ENCODE data around the gene AQP1.

Gene AQP1

DNA sequence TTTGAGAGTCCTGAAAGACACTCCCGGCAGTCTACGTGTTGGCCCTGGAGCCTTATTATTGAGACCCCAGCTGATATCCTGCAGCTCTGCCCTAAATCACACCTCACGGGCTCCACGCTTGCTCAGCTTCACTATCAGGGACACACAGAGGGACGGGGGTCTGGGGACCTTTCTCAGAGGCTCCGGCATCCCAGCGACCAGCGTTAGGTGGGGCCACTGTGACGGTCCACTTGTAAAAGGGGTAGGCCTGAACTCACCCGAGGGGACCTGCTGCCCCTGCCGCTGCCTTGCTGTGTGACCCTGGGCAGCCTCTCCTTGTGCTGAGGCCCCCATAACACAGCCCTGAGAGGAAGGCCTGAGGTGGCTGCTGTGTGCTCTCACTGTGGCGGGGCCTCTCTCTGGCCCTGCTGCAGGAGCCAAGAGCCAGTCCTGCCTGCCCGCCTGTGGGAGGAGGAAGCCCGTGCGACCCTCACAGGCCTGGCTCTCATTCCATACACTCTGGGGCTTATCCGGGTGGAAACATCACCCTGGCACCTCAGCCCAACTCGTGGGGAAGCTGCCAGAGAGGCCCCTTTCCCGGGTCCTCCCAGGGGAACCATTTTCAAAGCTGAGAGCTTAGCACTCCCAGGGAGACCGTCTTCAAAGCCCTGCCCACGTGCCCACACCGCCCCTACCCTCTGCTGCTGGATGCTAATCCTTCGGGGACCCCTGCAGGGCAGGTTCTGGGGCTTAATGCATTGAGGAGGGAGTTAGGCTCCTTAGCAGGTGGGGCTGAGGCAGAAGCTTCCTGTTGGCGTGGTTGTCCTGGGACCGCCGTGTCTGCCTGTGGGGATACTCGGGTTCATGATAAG, 21.7 kb downstream of the AQP1 start:
- in situ Hi-C loops (cut with HindIII; ENCODE audit: low sequenced_read_pairs), result no loop called here

DNA sequence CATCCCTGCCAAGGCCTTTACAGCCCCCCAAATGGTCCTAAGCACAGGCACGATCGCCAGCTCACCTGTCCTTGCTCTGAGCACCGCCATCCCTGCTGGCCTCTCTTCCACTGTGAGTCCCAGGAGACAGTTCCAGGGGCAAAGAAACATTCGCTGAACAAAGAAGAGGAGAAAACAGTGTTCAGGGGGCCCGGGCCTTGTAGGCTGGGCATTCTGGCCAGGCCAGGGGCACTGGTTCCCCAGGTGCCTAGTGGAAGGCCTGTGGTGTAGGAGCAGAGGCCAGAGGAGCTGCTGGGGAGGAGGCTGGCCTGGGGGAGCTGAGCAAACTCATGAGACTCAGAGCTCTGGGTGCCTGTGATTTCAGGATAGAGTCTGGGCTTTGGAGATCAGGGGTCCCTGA, 22.6 kb downstream of the AQP1 start:
- in situ Hi-C loops (cut with HindIII; ENCODE audit: low sequenced_read_pairs), result no loop called here

DNA sequence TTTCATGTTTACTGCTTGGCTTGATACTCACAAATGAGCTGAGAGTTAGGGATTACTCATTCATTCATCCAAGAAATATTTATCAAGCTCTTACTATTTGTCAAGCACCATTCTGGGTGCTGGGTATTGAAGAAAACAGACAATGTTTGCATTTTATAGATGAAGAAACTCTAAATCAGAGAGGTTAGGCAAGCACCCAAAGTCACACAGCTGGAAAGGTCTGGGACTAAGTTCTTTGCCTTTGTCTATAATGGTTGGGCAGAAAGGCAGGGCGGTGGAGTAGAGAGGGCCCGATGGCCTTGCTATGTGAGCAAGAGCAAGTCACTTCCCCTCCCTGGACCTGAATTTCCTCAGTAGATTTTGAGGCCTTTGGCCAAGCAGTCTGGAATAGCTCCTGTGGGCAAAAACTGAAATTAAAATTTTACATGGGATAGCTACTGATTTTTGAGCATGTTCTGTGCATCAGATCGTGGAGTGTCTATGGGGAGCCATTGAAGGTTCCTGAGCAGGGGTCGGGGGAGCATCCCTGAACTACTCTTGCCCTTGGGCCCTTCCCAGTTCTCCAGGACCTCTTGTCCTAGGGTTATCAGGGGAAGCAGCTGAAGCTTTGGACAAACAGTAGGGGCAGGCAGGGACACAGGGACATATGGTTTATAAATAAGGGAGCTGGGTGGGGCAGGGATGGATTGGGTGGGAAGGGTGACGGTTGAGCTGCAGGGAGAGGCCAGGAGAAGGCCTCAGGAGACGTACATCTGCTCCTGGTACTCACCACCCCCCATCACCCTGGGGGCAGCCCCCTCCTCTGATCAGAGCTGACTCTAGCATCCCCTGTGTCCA, 23.3 kb downstream of the AQP1 start:
- in situ Hi-C loops (cut with HindIII; ENCODE audit: low sequenced_read_pairs), result no loop called here

DNA sequence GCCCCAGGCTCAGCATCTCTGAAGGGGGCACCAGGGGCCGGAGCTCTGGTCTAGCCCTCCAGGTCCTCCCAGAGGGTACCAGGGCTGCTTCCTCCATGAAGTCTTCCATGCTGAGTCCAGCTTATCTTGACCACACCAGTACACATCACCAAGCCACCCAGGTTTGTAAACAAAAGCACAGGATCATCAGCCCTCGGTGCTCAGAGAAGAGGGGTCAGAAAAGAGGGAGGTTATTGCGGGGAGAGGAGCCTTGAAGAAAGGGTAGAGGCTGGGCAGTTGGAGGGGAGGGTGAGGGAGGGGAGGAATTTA, 23.9 kb downstream of the AQP1 start:
- in situ Hi-C loops (cut with HindIII; ENCODE audit: low sequenced_read_pairs), result no loop called here

DNA sequence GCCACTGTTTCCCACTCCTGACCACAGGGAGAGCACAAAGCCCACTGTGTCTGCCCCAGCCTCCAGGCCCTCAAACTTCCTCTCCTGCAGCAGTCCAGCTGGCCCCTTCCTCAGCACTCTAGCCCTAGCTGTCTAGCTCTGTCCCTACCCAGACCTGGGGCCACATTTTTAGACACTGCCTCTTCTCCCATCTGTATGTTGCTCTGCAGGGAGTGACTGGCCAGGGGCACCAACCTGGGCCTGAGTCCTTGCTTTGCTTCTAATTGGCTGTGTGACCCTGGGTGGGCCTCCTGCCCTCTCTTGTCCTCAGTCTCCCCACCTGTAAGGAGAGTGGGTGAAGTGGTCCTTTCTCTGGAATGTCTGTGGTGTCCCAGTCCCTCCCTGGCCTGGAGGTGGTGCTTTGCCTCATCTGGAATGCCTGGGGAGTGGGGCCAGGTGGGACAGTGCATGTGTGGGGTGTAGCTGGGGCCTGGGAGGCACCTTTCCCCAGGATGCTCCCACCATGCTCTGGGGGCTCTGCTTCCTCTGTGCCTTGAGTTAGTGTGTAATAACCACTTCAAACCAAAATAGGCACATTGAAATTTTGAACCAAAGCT, 25.1 kb downstream of the AQP1 start:
- in situ Hi-C loops (cut with HindIII; ENCODE audit: low sequenced_read_pairs), result no loop called here

DNA sequence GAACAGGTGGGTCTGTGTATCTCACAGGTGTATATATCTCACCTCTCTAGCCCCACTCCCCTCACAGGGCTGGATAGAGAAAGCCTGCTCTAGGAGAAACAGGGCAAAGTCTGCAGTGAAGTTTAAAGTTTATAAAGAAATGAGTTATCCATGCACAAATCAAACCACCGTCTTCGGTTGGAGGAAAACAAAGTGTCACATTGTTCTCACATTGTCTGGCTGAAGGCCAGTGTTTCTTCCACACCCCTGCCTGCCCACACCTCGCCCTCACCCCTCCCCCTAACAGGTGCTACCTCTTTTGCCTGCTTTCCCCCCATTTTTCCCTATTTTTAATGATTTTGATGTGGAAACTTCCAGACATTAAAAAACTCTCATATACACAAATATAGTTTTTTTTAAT, 25.8 kb downstream of the AQP1 start:
- in situ Hi-C loops (cut with HindIII; ENCODE audit: low sequenced_read_pairs), result no loop called here

DNA sequence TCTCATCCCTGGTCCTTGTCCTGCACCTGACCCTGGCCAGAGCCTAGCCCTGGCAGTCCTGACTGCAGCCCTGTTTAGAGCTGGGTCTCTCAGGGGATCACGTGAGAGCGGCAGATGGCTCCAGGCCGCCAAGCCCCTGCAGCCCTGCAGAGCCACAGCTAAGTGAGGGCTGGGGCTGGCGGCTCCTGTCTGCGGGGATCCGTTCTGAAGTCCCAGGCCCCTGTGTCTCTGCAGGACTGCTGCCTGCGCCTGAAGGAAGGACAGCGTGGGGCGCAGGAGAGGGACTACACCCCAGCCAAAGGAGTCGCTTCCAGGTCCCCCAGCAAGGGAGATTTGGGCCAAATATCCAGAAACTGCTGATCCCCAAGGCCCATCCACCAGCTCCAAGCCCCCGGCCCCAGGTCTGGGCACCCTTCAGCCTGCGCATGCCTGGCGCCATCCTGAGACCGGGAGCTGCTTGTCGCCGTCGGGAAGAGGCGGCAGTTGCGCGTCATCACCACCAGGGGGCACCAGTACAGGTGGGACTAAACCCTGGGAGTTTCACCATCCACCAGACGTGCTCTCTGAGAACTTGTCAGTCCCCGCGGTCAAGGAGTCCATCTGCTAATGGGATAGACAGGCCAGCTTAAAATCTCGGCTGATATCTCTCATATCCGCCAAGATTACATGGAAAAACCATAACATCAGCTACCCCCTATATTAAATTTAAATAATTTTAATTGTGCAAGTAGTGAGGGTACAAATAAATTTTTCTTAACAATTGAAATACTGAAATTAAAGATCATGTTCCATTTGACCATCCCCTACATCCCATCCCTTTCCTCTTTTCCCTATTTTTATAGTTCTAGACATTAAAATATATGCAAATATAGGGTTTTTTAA, 27.0 kb downstream of the AQP1 start:
- in situ Hi-C loops (cut with HindIII; ENCODE audit: low sequenced_read_pairs), result no loop called here

DNA sequence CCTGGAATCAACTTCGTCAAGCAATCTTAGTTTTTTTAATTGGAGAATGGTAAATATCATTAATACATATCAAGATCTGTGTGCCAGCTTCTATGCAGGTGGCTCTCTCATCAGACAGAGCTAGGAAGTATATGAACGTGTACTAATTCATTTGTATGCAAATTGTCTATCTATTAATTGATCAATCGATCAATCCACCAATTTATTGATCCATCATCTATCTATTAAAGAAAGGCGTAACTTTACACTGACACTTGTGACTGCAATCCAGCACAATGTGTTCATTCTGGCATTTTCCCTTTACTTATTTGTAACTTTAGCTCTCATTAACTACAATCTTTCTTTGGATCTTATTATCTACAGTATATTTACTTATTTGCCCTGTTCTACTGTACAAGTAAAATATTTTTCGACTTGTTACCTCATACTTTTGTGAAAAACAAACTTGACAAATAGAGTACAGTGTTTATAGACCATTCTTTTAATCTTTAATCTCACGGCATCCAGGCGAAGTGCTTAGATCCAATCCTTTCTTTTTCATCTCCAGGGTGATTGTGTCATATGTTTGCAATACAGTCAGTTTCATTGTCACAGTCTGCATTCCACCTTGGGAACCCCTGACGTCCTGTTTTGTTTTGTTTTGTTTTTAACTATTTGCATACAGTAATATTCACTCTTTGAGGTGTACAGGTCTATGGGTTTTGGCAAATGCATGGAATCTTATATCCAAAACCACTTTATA, 30.1 kb downstream of the AQP1 start:
- in situ Hi-C loops (cut with HindIII; ENCODE audit: low sequenced_read_pairs), result no loop called here

DNA sequence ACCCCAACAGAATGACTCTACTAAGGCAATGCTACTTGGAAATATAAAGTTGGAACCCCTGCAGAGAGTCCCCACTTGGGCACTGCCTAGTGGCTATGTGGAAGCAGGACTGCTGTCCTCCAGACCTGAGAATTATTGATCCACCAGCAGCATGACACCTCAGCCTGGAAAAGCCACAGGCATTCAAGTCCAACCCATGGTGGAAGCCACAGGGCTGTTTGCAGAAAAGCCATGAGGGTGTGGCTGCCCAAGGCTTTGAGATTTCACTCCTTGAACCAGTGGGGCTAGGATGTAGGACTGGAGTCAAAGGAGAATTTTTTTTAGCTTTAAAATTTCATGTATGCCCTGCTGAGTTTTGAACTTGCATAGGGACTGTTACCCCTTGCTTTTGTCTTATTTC, 38.5 kb downstream of the AQP1 start:
- in situ Hi-C loops (cut with HindIII; ENCODE audit: low sequenced_read_pairs), result loop anchor here (25.0 kb wide), 1 partner anchor 162 kb away; no protein-coding TSS in a partner anchor

DNA sequence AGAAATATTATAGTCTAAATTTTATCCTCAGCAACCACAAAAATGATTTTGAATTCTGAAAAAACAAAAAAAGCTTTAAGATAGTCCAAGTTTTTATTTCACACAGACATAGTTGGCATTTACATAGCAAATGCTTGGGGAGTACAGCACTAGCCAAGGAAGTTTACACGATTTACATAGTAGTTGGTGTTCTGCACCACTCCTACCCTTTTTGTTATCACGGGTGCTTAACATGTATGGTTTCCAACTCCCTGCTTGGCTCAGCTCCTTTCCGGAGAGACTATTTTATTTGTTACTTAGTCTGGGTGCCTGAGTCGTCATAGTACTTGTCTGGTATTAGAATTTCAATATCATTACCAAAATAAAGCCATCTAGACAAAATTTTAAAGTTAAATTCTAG, 43.3 kb downstream of the AQP1 start:
- in situ Hi-C loops (cut with HindIII; ENCODE audit: low sequenced_read_pairs), result loop anchor here (25.0 kb wide), 1 partner anchor 157 kb away; no protein-coding TSS in a partner anchor

DNA sequence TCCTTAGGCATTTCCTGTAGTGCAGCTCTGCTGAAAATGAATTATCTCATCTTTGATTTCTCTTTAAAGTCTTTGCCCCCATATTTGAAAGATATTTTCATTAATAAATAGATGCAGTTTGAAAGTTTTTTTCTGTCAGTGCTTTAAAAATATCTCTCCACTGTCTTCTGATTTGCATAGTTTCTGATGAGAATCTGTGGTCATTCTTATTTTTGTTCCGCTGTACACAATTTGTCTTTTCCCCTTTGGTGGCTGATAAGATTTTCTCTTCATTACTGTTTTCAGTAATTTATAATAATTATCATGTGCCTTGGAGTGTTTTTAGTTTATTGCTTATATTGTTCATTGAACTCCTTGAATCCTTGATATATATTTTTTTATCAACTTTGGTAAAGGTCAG, 45.1 kb downstream of the AQP1 start:
- in situ Hi-C loops (cut with HindIII; ENCODE audit: low sequenced_read_pairs), result loop anchor here (25.0 kb wide), 1 partner anchor 156 kb away; no protein-coding TSS in a partner anchor

DNA sequence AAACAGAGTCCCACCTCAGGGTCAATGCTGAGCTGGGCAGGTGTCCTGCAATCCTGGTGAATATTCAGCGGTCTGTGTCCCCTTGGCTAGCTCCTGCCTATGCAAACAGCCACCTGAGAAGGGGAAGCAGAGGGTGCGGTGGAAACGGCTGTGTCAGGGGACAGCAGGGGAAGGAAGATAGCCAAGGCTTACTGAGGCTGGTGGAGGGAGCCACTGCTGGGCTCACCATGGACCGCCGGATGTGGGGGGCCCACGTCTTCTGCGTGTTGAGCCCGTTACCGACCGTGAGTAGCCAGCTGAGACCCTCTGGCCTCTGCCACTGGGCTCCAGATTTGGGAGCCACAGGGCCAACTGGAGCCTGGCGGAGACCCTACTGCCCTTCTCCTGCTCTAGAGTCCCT, 52.2 kb downstream of the AQP1 start, which contains the start of gene GHRHR:
GHRHR (plus strand) TSS at position 112 of the 400 bp plus-strand sequence; CDS start at position 228, 116 bp downstream.
- in situ Hi-C loops (cut with HindIII; ENCODE audit: low sequenced_read_pairs), result loop anchor here (25.0 kb wide), 1 partner anchor 148 kb away; no protein-coding TSS in a partner anchor

DNA sequence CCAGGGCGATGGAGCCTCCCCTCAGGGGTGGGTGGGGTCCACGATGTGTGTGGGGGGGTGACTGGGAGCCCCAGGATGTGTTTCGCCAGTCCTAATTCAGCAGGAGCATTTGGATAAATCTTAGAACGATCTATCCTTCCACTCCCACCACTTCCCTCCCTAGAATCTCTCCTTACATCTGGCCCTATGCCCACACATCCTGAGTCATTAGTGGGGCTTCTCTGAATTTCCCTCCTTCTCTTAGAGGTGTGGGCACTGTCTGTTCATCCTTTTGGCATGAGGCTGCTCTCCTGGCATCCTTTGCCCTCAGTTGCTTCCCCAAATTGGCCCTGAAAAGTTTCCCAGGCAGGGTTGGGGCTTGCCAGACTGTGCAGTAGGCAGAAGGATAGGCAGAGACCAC, 53.7 kb downstream of the AQP1 start:
- in situ Hi-C loops (cut with HindIII; ENCODE audit: low sequenced_read_pairs), result loop anchor here (25.0 kb wide), 1 partner anchor 147 kb away; no protein-coding TSS in a partner anchor

DNA sequence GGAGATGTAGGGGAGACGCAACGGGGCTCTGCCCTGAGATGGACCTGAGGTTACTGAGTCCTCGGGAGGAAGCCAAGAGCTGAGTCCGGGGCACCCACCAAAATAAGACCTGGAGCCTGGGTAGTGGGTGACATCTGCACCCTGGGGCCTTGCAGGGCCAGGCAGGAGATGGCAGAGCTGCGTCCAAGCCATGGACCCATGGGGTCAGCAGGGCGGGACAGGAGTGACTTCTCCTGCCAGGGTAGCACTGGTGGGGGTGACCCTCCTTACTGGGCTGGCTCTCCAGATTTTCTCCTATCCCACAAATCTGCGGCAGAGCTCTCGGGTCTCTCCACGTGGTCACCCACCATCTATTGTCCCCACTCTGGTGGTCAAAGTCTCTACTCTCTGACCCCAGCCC, 54.2 kb downstream of the AQP1 start:
- in situ Hi-C loops (cut with HindIII; ENCODE audit: low sequenced_read_pairs), result loop anchor here (25.0 kb wide), 1 partner anchor 146 kb away; no protein-coding TSS in a partner anchor

DNA sequence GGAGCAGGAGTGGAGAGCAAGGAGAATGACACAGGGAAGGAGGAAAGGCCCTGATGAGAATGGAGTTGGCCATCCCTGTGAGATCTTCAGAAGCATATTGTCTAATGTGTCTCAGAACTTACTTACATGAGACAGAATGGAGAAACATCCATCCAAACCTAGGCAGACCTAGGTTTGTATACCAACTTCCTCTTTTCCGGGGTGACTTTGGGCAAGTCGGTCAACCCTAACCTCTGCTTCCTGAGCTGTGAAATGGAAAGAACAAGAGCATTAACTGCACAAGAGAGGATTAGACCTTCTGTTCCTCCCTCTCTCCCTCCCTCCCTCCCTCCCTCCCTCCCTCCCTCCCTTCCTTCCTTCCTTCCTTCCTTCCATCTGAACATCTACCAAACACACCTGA, 56.6 kb downstream of the AQP1 start:
- in situ Hi-C loops (cut with HindIII; ENCODE audit: low sequenced_read_pairs), result loop anchor here (25.0 kb wide), 1 partner anchor 144 kb away; no protein-coding TSS in a partner anchor

DNA sequence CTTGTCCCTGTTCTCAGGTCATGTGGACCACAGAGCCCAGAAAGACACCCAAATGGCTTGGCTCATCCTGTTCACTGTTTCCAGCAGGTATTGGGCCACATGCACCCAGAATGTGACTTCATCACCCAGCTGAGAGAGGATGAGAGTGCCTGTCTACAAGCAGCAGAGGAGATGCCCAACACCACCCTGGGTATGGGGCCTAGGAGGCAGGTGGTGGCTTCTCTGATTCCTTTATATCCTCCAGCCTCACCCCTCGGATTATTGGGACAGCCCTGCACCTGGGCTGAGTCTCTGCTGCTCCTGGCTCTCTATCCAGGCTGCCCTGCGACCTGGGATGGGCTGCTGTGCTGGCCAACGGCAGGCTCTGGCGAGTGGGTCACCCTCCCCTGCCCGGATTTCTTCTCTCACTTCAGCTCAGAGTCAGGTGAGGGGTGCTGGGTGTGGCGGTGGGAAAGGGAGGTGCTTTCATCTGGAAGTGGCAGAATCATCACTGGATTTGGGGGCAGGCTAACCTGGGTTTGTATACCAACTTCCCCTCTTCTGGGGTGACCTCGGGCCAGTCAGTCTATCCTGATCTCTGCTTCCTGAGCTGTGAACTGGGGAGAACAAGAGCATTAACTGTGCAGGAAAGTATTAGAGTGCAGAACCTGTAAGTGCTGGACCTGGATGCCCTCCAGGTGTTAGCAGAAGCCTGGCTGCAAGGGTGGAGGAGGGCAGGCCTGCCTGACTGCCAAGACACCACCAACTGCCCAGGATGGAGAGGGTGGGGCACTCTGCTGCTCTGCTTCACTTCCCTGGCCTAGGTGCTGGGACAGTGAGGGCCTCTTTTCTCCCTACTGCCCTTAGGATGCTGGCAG, 57.3 kb downstream of the AQP1 start:
- in situ Hi-C loops (cut with HindIII; ENCODE audit: low sequenced_read_pairs), result loop anchor here (25.0 kb wide), 1 partner anchor 143 kb away; no protein-coding TSS in a partner anchor

DNA sequence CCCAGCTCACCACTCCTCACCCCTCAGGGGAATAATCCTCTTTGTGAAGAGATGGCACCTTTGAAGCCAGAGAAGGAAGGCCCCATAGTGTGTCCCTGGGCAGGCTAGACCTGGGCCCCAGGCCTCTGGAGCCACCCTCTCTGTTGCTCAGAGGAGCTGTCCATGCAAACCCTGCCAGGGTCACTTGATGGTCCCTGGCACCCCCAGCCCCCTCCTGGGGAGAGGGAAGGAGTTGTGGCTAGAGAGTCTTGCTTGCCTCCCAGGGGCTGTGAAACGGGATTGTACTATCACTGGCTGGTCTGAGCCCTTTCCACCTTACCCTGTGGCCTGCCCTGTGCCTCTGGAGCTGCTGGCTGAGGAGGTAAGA, 57.9 kb downstream of the AQP1 start:
- in situ Hi-C loops (cut with HindIII; ENCODE audit: low sequenced_read_pairs), result loop anchor here (25.0 kb wide), 1 partner anchor 143 kb away; no protein-coding TSS in a partner anchor

DNA sequence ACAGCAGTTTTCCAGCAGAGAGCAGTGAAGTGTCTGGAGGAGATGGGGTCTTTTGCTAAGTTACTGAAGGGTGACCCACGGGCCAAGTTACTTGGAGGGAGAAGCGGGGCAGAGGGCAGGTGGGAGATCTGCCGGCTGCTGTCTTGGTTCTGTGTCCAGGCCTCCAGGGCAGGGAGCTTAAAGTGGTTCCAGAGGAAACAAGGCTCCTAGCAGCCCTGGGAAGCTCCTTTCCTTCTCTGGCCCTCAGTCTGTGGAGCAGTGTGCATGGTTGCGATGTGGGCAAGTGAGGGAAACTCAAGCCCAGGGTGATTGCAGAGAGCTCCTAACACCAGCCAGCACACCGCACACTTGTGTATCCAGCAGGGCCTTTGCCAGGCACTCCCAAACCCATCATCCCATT, 58.4 kb downstream of the AQP1 start:
- in situ Hi-C loops (cut with HindIII; ENCODE audit: low sequenced_read_pairs), result loop anchor here (25.0 kb wide), 1 partner anchor 142 kb away; no protein-coding TSS in a partner anchor
